Spleen (tissue), 11 donors: ENCODE measurements around the gene ATG9A. TPM values are rescaled to one million over a fixed set of nuclear protein-coding genes. Genes with fewer than 3 reads are reported as not detected.

Experiments
- DNase-seq: peaks from one replicate; pipeline ENCODE4 v3.0.0-alpha.2; 2020
- H3K27ac ChIP-seq, 8 donors: fragments of 200-600 bp; sonication (generic) in 7 of 8; 1 replicate in 4 of 8; 2 replicates in 4 of 8; pipeline versions ENCODE4 v1.5.0 to v1.8.0; 2016 to 2021; ENCODE audit warnings: inconsistent platforms in 4 of 8, mild to moderate bottlenecking in 4 of 8, moderate library complexity in 1 of 8
- H3K27me3 ChIP-seq, 7 donors: fragments of 200-600 bp; sonication (generic) in 6 of 7; replicated peaks in 1 of 7; 1 replicate in 4 of 7; 2 replicates in 3 of 7; pipeline versions ENCODE4 v1.5.0 to v1.8.0; 2016 to 2021; ENCODE audit warnings: inconsistent platforms in 3 of 7, mild to moderate bottlenecking in 1 of 7
- H3K36me3 ChIP-seq, 6 donors: fragments of 200-600 bp; sonication (generic) in 5 of 6; 1 replicate in 4 of 6; 2 replicates in 2 of 6; pipeline versions ENCODE4 v1.5.0 to v1.8.0; 2016 to 2021; ENCODE audit warnings: inconsistent platforms in 2 of 6
- H3K4me1 ChIP-seq, 6 donors: fragments of 200-600 bp; sonication (generic) in 5 of 6; 1 replicate in 3 of 6; 2 replicates in 3 of 6; pipeline versions ENCODE4 v1.5.0 to v1.8.0; 2016 to 2021; ENCODE audit warnings: inconsistent platforms in 3 of 6
- H3K4me3 ChIP-seq, 8 donors: fragments of 200-600 bp; sonication (generic) in 7 of 8; 1 replicate in 4 of 8; 2 replicates in 4 of 8; pipeline versions ENCODE4 v1.5.0 to v1.8.0; 2016 to 2021; ENCODE audit warnings: inconsistent platforms in 4 of 8, mild to moderate bottlenecking in 4 of 8, moderate library complexity in 2 of 8
- H3K9me3 ChIP-seq, 8 donors: fragments of 200-600 bp; sonication (generic) in 7 of 8; 1 replicate in 4 of 8; 2 replicates in 4 of 8; pipeline versions ENCODE4 v1.5.0 to v1.8.0; 2016 to 2021; ENCODE audit warnings: inconsistent platforms in 4 of 8
- POLR2A ChIP-seq, 3 donors: fragments of 450-650 bp; IDR thresholded peaks; one replicate each; pipeline ENCODE4 v1.5.1; 2017; ENCODE audit warnings: antibody characterized with exemption in 3 of 3, mild to moderate bottlenecking in 1 of 3
- POLR2AphosphoS5 ChIP-seq, 3 donors: sonication (generic); formaldehyde crosslinking; IDR thresholded peaks; one replicate each; pipeline ENCODE4 v1.5.1; 2017; ENCODE audit warnings: antibody characterized with exemption in 3 of 3
- WGBS, 5 donors: extraction: QIAGEN DNeasy Blood & Tissue Kit in 3 of 5; methylation state at CpG; one replicate each; pipeline versions ENCODE4 v1.1.5 to v1.1.7; 2013 to 2018; 5-methylcytosine and 5-hydroxymethylcytosine counted together
- intact Hi-C: fragments of 100-400 bp; cut with DNase I; formaldehyde crosslinking; loops from one replicate; pipeline ENCODE4 v1.15.0; 2023; ENCODE audit warnings: low total_unique reads
- polyA plus RNA-seq, 3 donors: library from polyadenylated mRNA; stranded (reverse); fragments of 200-250 nt; gene quantifications; one replicate each; pipeline ENCODE4 v1.2.1, GENCODE V29; 2013
- total RNA-seq, 7 donors: library from RNA; depleted of rRNA in 3 of 7; stranded (reverse); fragments of >200 nt in 3 of 7; fragmentation: NEBNext Ultra II Directional in 4 of 7; extraction: Animal tissue kit (Norgen Biotek cat#: 25700) in 4 of 7; gene quantifications; one replicate each; pipeline versions ENCODE4 v1.1.0 to v1.2.1, GENCODE V29; 2016 to 2021
- TF ChIP-seq, protein P1 (sequence below), 11 experiments: fragments of 200-600 bp in 7 of 11; fragments of 450-650 bp in 4 of 11; sonication (generic) in 4 of 11; IDR thresholded peaks in 8 of 11; conservative IDR thresholded peaks in 3 of 11; 1 replicate in 7 of 11; 2 replicates in 4 of 11; pipeline versions ENCODE4 v1.4.0 to v1.8.0; 2016 to 2021; ENCODE audit warnings: antibody characterized with exemption in 11 of 11, inconsistent platforms in 4 of 11, mild to moderate bottlenecking in 1 of 11
- donor health status: healthy with polysubstance abuse.
- donor health status: DM: no; HTN: no; CAD: no; lungs with moderate emphysema.
- donor health status: DM: no; HTN: no; CAD: no.
- donor health status: Bipolar disorder and iron deficiency.
- donor health status: healthy.
- donor health status: DM: no; HTN: no; CAD: no.
- donor health status: DM: yes; HTN: yes; CAD: no.

The ATG9A gene
- total and polyA plus RNA-seq, 10 donors: 9.4 to 68.2 (median 44.8) TPM

DNA sequence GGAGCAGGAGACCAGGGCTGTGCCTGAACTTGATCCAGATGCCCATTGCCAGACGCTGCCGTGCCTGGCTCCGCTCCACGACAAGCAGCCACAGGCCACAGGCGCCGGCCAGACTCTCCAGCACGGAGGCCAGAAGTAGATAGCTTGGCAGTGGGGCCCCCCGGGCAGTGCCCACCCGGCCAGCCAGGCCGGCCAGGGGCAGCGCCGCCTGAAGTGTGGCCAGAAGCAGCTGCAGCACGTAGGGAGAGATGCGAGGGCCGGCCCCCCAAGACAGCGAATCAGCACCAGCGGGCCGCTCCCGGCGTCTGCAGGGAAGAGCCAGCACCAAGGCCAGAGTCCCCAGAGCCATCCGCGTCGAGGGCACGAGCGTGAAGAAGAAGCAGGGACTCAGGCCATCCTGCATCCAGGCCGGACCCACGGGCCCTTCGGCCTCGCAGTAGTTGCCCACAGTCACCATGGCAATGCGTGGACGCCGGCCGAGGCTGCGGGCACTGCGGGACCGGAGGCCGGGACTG lies 11.2 kb downstream of the ATG9A start:
- intact Hi-C loops: no loop called here
- 0 to 2% (median 1%) methylated on average over 28 to 37 of the region's 37 CpGs; no CpG with 5 or more reads in 1 of the 5 donors for WGBS, 5 donors
- H3K4me3 ChIP-seq: peak overlapping the region; percentile 52 to 93 (median 61)
- TF ChIP-seq POLR2AphosphoS5 (IDR thresholded peaks at IDR 0.05): no peak
- no peak for TF ChIP-seq POLR2A (IDR thresholded peaks at IDR 0.05)
- TF ChIP-seq, protein P1, sequence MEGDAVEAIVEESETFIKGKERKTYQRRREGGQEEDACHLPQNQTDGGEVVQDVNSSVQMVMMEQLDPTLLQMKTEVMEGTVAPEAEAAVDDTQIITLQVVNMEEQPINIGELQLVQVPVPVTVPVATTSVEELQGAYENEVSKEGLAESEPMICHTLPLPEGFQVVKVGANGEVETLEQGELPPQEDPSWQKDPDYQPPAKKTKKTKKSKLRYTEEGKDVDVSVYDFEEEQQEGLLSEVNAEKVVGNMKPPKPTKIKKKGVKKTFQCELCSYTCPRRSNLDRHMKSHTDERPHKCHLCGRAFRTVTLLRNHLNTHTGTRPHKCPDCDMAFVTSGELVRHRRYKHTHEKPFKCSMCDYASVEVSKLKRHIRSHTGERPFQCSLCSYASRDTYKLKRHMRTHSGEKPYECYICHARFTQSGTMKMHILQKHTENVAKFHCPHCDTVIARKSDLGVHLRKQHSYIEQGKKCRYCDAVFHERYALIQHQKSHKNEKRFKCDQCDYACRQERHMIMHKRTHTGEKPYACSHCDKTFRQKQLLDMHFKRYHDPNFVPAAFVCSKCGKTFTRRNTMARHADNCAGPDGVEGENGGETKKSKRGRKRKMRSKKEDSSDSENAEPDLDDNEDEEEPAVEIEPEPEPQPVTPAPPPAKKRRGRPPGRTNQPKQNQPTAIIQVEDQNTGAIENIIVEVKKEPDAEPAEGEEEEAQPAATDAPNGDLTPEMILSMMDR (IDR thresholded peaks at IDR 0.05 in 8 of 11, conservative IDR thresholded peaks at IDR 0.05 in 3 of 11): no peak
- H3K9me3 ChIP-seq: no peaks in the 10 kb centered on the region
- no peaks in the 10 kb centered on the region for H3K27me3 ChIP-seq
- peak overlapping the region; percentile 68 to 90 (median 84) for H3K27ac ChIP-seq
- peaks cover 23 to 55% (median 31%) of the 10 kb centered on the region in 6 donors for H3K4me1 ChIP-seq
- H3K36me3 ChIP-seq: peaks cover 0 to 71% (median 36%) of the 10 kb centered on the region in 6 donors
- DNase-seq: no peak

DNA sequence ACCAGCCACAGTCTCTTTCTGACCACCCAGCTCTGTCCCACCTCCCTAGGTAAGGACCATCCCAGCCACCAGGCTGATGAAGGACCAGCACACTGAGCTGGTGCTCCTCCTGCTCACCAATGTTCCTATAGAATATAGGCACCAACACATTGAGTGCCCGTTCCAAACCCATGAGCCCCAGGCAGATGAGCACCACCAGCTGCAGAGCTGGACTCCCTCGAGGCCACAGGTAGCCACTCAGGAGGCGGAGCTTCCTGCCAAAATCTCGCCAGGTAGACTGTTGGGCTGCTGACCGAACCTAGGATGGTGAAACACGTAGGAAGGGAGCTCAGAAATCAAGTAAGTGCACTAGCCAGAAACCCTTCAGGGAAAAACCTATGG lies 12.9 kb downstream of the ATG9A start:
- H3K27ac ChIP-seq: no peak overlapping the region
- peaks cover 23 to 67% (median 31%) of the 10 kb centered on the region in 6 donors for H3K4me1 ChIP-seq
- no peaks in the 10 kb centered on the region for H3K27me3 ChIP-seq
- intact Hi-C loops: no loop called here
- H3K36me3 ChIP-seq: peaks cover 0 to 68% (median 19%) of the 10 kb centered on the region in 6 donors
- H3K4me3 ChIP-seq: no peak overlapping the region
- no peaks in the 10 kb centered on the region for H3K9me3 ChIP-seq
- 83 to 92% (median 87%) methylated on average over 5 to 6 of the region's 6 CpGs for WGBS, 5 donors
- DNase-seq: no peak
- TF ChIP-seq POLR2A (IDR thresholded peaks at IDR 0.05) (no peak), POLR2AphosphoS5 (IDR thresholded peaks at IDR 0.05) (no peak)
- TF ChIP-seq, protein P1 (IDR thresholded peaks at IDR 0.05 in 8 of 11, conservative IDR thresholded peaks at IDR 0.05 in 3 of 11): no peak

DNA sequence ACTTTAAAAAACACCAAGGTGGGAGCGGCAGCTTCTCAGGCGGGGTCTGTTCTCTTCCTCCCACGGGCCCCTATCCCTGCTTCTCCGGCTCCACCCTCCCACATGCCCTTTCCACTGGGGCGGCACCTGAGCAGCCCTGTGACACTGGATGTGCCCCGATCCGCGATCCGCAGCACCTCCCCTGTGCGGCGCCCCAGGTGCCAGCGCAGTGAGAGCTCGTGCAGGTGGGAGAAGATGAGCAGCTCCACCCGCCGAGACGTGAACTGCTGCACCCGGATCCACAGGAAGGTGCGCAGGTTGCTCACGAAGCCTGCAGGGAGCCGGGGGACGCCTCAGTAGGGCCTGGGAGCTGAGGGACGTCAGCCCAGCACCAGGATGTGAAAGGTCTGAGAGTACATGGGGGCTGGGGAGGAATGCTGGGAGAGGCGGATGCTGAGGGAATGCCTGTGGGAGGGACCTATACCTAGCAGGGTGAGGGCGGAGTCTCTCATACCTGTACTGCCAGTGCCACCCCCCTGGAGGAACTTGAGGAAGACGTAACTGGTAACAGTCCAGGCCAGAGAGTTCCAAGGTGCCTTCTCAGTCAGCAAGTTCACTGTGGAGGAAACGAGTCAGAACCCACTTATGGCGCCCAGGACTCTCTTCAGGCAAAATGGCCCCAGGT lies 13.4 kb downstream of the ATG9A start:
- H3K4me1 ChIP-seq: peaks cover 23 to 69% (median 36%) of the 10 kb centered on the region in 6 donors
- H3K4me3 ChIP-seq: no peak overlapping the region
- H3K27me3 ChIP-seq: no peaks in the 10 kb centered on the region
- no peaks in the 10 kb centered on the region for H3K9me3 ChIP-seq
- H3K27ac ChIP-seq: no peak overlapping the region
- intact Hi-C loops: no loop called here
- peaks cover 0 to 65% (median 14%) of the 10 kb centered on the region in 6 donors for H3K36me3 ChIP-seq
- TF ChIP-seq POLR2A (IDR thresholded peaks at IDR 0.05): no peak
- TF ChIP-seq POLR2AphosphoS5 (IDR thresholded peaks at IDR 0.05): no peak
- TF ChIP-seq, protein P1 (IDR thresholded peaks at IDR 0.05 in 8 of 11, conservative IDR thresholded peaks at IDR 0.05 in 3 of 11): no peak
- DNase-seq: no peak
- 92 to 96% (median 94%) methylated on average over 24 to 27 of the region's 27 CpGs for WGBS, 5 donors

DNA sequence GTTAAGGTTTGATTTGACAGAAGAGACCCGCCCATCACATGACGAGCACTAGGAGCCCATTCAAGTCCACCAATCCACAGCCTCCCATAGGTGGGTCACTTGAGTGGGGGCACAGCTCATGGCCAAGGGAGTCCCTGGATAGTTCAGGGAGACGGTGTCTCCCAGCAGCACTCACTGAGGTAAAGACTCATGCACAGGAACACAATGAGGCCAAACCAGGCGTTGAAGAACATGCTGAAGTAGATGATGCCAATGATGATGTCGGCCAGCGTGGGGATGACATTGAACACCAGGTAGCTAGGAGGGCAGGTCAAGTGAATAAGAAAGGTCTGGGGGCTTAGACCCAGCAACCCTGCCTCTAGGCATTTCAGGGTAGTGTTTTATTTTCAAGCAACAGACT lies 14.7 kb downstream of the ATG9A start:
- Histone ChIP-seq H3K4me3 (no peak overlapping the region), H3K36me3 (peaks cover 0 to 65% (median 4%) of the 10 kb centered on the region in 6 donors), H3K27me3 (no peaks in the 10 kb centered on the region), H3K4me1 (peaks cover 21 to 69% (median 35%) of the 10 kb centered on the region in 6 donors), H3K27ac (no peak overlapping the region), H3K9me3 (no peaks in the 10 kb centered on the region)
- TF ChIP-seq POLR2AphosphoS5 (IDR thresholded peaks at IDR 0.05): no peak
- TF ChIP-seq POLR2A (IDR thresholded peaks at IDR 0.05): no peak
- TF ChIP-seq, protein P1 (IDR thresholded peaks at IDR 0.05 in 8 of 11, conservative IDR thresholded peaks at IDR 0.05 in 3 of 11): no peak
- WGBS, 5 donors: 86 to 97% (median 93%) methylated on average over 6 of the region's 6 CpGs
- intact Hi-C loops: no loop called here
- DNase-seq: no peak
